NB4 (cell line): ENCODE measurements around the gene PTPRK.

Experiments used
- DNase-seq: peaks from one replicate; pipeline ENCODE4 v3.0.0; 2010; ENCODE audit warnings: low read depth
- H3K4me3 ChIP-seq: one replicate; pipeline ENCODE4 v1.5.1; 2011; ENCODE audit warnings: mild to moderate bottlenecking, low read depth, low read length, moderate library complexity
- MAX ChIP-seq: IDR thresholded peaks from 2 replicates; pipeline ENCODE4 v1.6.1; 2011; ENCODE audit warnings: low read depth, low read length
- MYC ChIP-seq: IDR thresholded peaks from 2 replicates; pipeline ENCODE4 v1.6.1; 2011; ENCODE audit warnings: low read depth, low read length
- POLR2A ChIP-seq: IDR thresholded peaks from 2 replicates; pipeline ENCODE4 v1.6.1; 2011; ENCODE audit warnings: mild to moderate bottlenecking; ENCODE audit not compliant: insufficient read length; ENCODE audit errors: extremely low read depth
- TF ChIP-seq, protein P1 (sequence below): IDR thresholded peaks from one replicate; pipeline ENCODE4 v1.5.1; 2012; ENCODE audit warnings: low read depth, low read length

PTPRK gene

GRCh38 chr6:128127650-128128049 is 392.7 kb downstream of the PTPRK start:
- H3K4me3 ChIP-seq: no peak overlapping the region
- TF ChIP-seq POLR2A (no peak), MYC (no peak), MAX (no peak)
- TF ChIP-seq, protein P1, sequence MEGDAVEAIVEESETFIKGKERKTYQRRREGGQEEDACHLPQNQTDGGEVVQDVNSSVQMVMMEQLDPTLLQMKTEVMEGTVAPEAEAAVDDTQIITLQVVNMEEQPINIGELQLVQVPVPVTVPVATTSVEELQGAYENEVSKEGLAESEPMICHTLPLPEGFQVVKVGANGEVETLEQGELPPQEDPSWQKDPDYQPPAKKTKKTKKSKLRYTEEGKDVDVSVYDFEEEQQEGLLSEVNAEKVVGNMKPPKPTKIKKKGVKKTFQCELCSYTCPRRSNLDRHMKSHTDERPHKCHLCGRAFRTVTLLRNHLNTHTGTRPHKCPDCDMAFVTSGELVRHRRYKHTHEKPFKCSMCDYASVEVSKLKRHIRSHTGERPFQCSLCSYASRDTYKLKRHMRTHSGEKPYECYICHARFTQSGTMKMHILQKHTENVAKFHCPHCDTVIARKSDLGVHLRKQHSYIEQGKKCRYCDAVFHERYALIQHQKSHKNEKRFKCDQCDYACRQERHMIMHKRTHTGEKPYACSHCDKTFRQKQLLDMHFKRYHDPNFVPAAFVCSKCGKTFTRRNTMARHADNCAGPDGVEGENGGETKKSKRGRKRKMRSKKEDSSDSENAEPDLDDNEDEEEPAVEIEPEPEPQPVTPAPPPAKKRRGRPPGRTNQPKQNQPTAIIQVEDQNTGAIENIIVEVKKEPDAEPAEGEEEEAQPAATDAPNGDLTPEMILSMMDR: no peak
- no peak for DNase-seq

DNA sequence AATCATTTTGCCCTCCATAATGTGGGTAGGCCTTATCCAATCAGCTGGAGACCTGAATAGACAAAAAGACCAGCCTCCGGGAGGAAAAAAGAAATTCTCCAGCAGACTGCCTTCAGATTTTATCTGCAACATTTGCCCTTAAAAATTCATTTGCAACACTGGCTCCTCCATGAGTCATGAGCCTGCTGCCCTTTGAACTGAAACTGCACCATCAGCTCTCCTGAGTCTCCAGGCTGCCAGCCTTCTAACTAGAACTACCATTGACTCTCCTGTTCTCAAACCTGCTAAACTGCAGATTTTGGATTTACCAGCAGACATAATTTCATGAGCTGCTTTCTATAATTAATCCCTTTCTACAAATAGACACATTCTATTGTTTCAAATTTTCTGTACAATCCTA is 395.7 kb downstream of the PTPRK start:
- TF ChIP-seq, protein P1: no peak
- no peak for DNase-seq
- H3K4me3 ChIP-seq: no peak overlapping the region

DNA sequence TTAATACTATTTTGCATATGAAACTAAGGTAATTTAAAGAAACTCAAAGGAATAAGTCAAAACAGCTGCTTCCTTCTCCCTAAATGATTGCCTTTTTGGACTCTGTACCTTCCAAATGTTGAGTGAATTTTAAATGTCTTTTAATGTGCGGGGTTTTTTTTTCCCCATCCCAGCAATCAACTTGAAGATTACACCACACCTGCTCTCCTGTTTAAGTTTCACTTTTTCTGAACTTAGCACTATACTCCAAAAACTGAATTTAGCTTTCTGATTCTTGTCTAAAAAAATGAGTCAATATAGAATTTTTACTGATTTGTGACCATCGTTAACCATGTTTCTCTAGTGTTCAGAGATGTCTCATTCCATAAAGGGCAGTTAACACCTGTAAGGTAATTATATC is 398.8 kb downstream of the PTPRK start:
- H3K4me3 ChIP-seq: no peak overlapping the region
- no peak for DNase-seq
- TF ChIP-seq, protein P1: no peak
- TF ChIP-seq MAX (no peak), MYC (no peak), POLR2A (no peak)

- DNase-seq: no peak
- no peak overlapping the region for H3K4me3 ChIP-seq
- TF ChIP-seq MAX: no peak
- TF ChIP-seq POLR2A: no peak
- TF ChIP-seq, protein P1: no peak
- no peak for TF ChIP-seq MYC
These were observed 399.2 kb downstream of the PTPRK start for GRCh38 chr6:128121190-128121589.

DNA sequence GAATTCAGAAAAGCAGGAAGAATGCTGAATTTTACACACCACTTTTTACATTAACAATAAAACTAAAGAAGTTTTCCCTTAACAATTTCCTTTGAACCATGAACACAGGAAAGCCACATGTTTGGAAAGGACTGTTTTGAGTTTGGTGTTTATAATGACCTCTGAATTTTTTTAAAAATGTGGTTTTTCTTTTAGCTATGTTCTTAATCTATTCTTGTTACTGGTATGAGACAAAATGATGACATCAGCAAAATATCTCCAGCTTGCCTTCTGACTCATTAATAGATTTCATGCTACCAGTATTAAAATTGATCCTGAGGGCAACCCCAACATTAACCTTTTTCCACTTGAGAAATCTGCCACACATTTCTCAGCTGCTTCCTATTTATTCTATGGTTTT is 402.0 kb downstream of the PTPRK start:
- no peak for DNase-seq
- TF ChIP-seq POLR2A: no peak
- no peak overlapping the region for H3K4me3 ChIP-seq

DNA sequence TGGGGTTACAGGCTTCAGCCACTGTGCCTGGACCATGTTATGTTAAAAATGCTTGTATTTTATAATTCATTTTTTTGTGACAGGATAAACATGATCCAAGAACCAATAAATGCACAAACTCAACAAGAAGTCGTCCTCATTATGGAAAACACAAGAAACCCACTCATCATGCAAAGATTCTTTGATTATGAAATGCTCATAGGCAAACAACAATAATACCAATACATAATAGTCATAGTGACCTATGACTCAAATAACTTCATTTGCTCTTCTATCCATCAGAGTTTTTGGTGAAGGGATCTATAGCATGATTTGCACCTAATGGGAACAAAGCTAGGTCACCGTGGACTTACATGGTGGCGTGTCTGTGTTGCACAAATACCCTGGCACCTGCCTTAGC is 402.5 kb downstream of the PTPRK start:
- no peak for DNase-seq
- H3K4me3 ChIP-seq: no peak overlapping the region
- TF ChIP-seq, protein P1: no peak
- TF ChIP-seq MYC (no peak), MAX (no peak), POLR2A (no peak)
